ENCODE results near the gene STYX. TPM values are rescaled to one million over a fixed set of nuclear protein-coding genes. Genes with fewer than 3 reads are reported as not detected.
A peak's percentile ranks its signal among the peaks of the same experiment; 100 is the strongest.

The STYX gene
- total RNA-seq, 2 donors from 2014 or later, result 12.8 to 20.9 TPM

GRCh38 chr14:52797653-52798052 lies 67.7 kb downstream of the STYX start:
- ATAC-seq (no peak), DNase-seq (ENCODE audit: low spot score in 2 of 2) (no peak)
- Mint-ChIP-seq H3K36me3 (no peaks in the 10 kb centered on the region), H3K27ac (no peak overlapping the region), H3K9me3 (no peaks in the 10 kb centered on the region)

- Mint-ChIP-seq H3K9me3 (no peaks in the 10 kb centered on the region), H3K36me3 (no peaks in the 10 kb centered on the region), H3K27ac (no peak overlapping the region)
- ATAC-seq, result no peak
- no peak for DNase-seq (ENCODE audit: low spot score in 2 of 2)
These were observed 68.9 kb downstream of the STYX start for GRCh38 chr14:52798826-52799225.

- Mint-ChIP-seq H3K9me3 (no peaks in the 10 kb centered on the region), H3K27ac (no peak overlapping the region), H3K36me3 (no peaks in the 10 kb centered on the region)
- peak; percentile 36 to 61 for ATAC-seq
- DNase-seq (ENCODE audit: low spot score in 2 of 2), result no peak
These were observed 71.2 kb downstream of the STYX start for GRCh38 chr14:52801014-52801712.

GRCh38 chr14:52802597-52802996 lies 72.6 kb downstream of the STYX start:
- DNase-seq (ENCODE audit: low spot score in 2 of 2), result no peak
- H3K36me3 Mint-ChIP-seq, result no peaks in the 10 kb centered on the region

GRCh38 chr14:52806115-52806514 lies 76.1 kb downstream of the STYX start:
- Mint-ChIP-seq H3K27ac (no peak overlapping the region), H3K9me3 (no peaks in the 10 kb centered on the region), H3K36me3 (no peaks in the 10 kb centered on the region)
- no peak for ATAC-seq
- DNase-seq (ENCODE audit: low spot score in 2 of 2), result no peak

More at GRCh38 chr14:52802597-52802996, 72.6 kb downstream of the STYX start:
- ATAC-seq, result no peak
- H3K27ac Mint-ChIP-seq, result no peak overlapping the region
- no peaks in the 10 kb centered on the region for H3K9me3 Mint-ChIP-seq

- H3K27ac Mint-ChIP-seq, result no peak overlapping the region
- ATAC-seq, result no peak
- DNase-seq (ENCODE audit: low spot score in 2 of 2), result no peak
- no peaks in the 10 kb centered on the region for H3K9me3 Mint-ChIP-seq
- no peaks in the 10 kb centered on the region for H3K36me3 Mint-ChIP-seq
These were observed 78.1 kb downstream of the STYX start for GRCh38 chr14:52808101-52808500.

GRCh38 chr14:52821805-52822250 lies 91.9 kb downstream of the STYX start:
- H3K27ac Mint-ChIP-seq, result no peak overlapping the region
- no peaks in the 10 kb centered on the region for H3K9me3 Mint-ChIP-seq
- DNase-seq (ENCODE audit: low spot score in 2 of 2) (no peak), ATAC-seq (no peak)
- no peaks in the 10 kb centered on the region for H3K36me3 Mint-ChIP-seq

- H3K27ac Mint-ChIP-seq, result no peak overlapping the region
- H3K36me3 Mint-ChIP-seq, result no peaks in the 10 kb centered on the region
These were observed 94.5 kb downstream of the STYX start for GRCh38 chr14:52824462-52824861.

More at GRCh38 chr14:52824462-52824861, 94.5 kb downstream of the STYX start:
- H3K9me3 Mint-ChIP-seq, result no peaks in the 10 kb centered on the region
- ATAC-seq (no peak), DNase-seq (ENCODE audit: low spot score in 2 of 2) (no peak)

Other genes with a start within 250 kb of the STYX start
- gene TXNDC16, start 177.7 kb upstream of the STYX start, total RNA-seq, result 10 to 100 TPM in 1 of 2 donors, 1 to 10 TPM in 1; 7.0 to 12.0 TPM
- gene GPR137C, start 177.3 kb upstream of the STYX start, total RNA-seq, result under 1 TPM; 0.27 to 0.51 TPM
- 100 to 1,000 TPM in 1 of 2 donors, 10 to 100 TPM in 1; 95.7 to 205 TPM for gene ERO1A, start 34.6 kb upstream of the STYX start, total RNA-seq
- gene PSMC6, start 23.0 kb upstream of the STYX start, total RNA-seq, result 100 to 1,000 TPM; 115 to 156 TPM
- gene GNPNAT1, start 61.4 kb downstream of the STYX start, total RNA-seq, result 10 to 100 TPM; 20.9 to 26.3 TPM
- gene FERMT2, start 220.9 kb downstream of the STYX start, total RNA-seq, result 1 to 10 TPM; 1.0 to 1.8 TPM